Raji (cell line): ENCODE data around the gene PRG3.

Experiments
- POLR2A ChIP-seq: IDR thresholded peaks from 2 replicates; pipeline ENCODE4 v1.6.1; 2011; ENCODE audit warnings: low read depth, low read length, control low read depth; ENCODE audit not compliant: insufficient read depth

The PRG3 gene

GRCh38 chr11:57380975-57381374 lies at the start of gene PRG3:
Gene PRG3, minus strand, starts transcription at chr11:57381150. Its CDS starts 442 bp downstream, at chr11:57380708.
- TF ChIP-seq POLR2A, result no peak

GRCh38 chr11:57429946-57430345 lies 49.0 kb upstream of the PRG3 start:
- no peak for TF ChIP-seq POLR2A

GRCh38 chr11:57428643-57429042 lies 47.7 kb upstream of the PRG3 start:
- TF ChIP-seq POLR2A, result no peak

GRCh38 chr11:57427727-57428082 lies 46.8 kb upstream of the PRG3 start:
- no peak for TF ChIP-seq POLR2A

GRCh38 chr11:57426929-57427726 lies 46.2 kb upstream of the PRG3 start, which contains the start of gene SLC43A3:
Gene SLC43A3, minus strand, starts transcription at chr11:57427121. Its CDS starts 949 bp downstream, at chr11:57426172.
- peak; percentile 82 for TF ChIP-seq POLR2A

- TF ChIP-seq POLR2A, result no peak
Measured at GRCh38 chr11:57426439-57426928, 45.5 kb upstream of the PRG3 start.

GRCh38 chr11:57425565-57426438 lies 44.9 kb upstream of the PRG3 start:
- no peak for TF ChIP-seq POLR2A

GRCh38 chr11:57424792-57425564 lies 44.0 kb upstream of the PRG3 start:
- peak; percentile 19; the same call in 1 of the 2 replicates for TF ChIP-seq POLR2A

- no peak for TF ChIP-seq POLR2A
Measured at GRCh38 chr11:57424137-57424791, 43.3 kb upstream of the PRG3 start.

- TF ChIP-seq POLR2A, result no peak
Measured at GRCh38 chr11:57422669-57423068, 41.7 kb upstream of the PRG3 start.

- no peak for TF ChIP-seq POLR2A
Measured at GRCh38 chr11:57421805-57422204, 40.9 kb upstream of the PRG3 start.

- no peak for TF ChIP-seq POLR2A
Measured at GRCh38 chr11:57421066-57421465, 40.1 kb upstream of the PRG3 start.

- TF ChIP-seq POLR2A, result no peak
Measured at GRCh38 chr11:57419146-57419545, 38.2 kb upstream of the PRG3 start.

GRCh38 chr11:57418131-57418530 lies 37.2 kb upstream of the PRG3 start:
- TF ChIP-seq POLR2A, result no peak
